ENCODE results near the gene NDUFV2. TPM values are rescaled to one million over a fixed set of nuclear protein-coding genes. Genes with fewer than 3 reads are reported as not detected.

The NDUFV2 gene
- polyA plus RNA-seq, 2 donors: 163 to 222 TPM

DNA sequence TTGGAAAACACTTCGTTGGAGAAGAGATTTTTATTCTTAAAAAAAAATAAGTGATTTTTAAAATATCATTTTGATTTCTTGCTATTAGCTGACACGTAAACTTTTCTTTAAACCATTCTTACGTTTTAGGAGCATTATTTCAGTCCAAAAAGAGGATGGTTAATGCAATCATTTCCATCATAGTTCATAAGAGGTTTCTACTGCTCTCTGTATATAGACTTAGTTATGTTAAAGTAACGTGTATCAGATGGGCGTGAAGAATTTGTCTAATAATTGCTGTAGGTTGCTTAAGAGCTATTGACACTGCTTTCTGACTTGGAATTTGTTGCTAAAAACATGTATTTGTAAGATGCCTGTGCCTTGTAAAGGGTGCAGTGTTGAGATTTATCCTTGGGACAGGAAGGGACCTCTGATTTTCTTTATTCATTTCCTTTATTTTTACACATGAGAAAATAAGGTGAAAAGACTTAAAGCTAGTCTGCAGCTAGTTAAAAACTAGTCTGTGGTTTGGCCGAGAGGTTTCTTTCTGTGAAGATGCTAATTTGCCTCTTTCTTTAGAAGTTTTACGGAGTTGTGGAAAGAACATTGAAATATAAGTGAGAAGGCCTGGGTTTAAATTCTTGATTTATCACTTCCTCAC lies 37.0 kb downstream of the NDUFV2 start:
- Histone ChIP-seq H3K27me3 (ENCODE audit: control insufficient read depth in 1 of 2, insufficient read depth in 2 of 2, low read length in 2 of 2) (no peaks in the 10 kb centered on the region), H3K9me3 (ENCODE audit: control insufficient read depth in 2 of 2, insufficient read depth in 1 of 2, low read depth in 1 of 2, low read length in 1 of 2) (no peaks in the 10 kb centered on the region), H3K4me3 (ENCODE audit: low read depth in 1 of 2, low read length in 2 of 2) (peak overlapping the region in 1 of 2 donors; percentile 80), H3K4me1 (ENCODE audit: control insufficient read depth in 2 of 2, insufficient read depth in 2 of 2, low read length in 1 of 2) (no peaks in the 10 kb centered on the region), H3K27ac (ENCODE audit: low read depth in 2 of 2, low read length in 1 of 2) (no peak overlapping the region), H3K36me3 (ENCODE audit: control insufficient read depth in 2 of 2, insufficient read depth in 2 of 2, low read length in 1 of 2) (no peaks in the 10 kb centered on the region)
- WGBS, 2 donors: 38 to 41% methylated on average over 7 of the region's 7 CpGs

DNA sequence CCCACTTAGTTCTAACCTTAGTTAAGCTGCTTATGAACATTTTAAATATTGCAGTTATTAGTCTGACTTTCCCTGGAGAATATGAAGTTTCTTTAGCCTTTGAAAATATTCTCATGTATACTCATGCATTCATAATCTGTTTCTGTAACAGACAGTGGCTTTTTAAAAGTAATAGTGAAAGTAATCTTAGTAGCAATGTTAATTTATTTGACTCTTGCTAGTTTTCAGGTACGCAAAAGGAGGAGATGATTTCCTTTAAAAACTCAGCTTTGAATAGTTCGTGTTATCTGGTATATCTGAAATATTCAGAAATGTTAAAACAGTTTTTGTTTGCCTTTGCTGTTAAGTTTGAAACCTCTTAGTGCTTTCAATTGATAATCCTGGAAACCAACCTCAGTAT lies 37.9 kb downstream of the NDUFV2 start:
- H3K9me3 ChIP-seq (ENCODE audit: control insufficient read depth in 2 of 2, insufficient read depth in 1 of 2, low read depth in 1 of 2, low read length in 1 of 2): no peaks in the 10 kb centered on the region
- WGBS, 2 donors: 28 to 32% methylated on average over 2 of the region's 2 CpGs
- no peaks in the 10 kb centered on the region for H3K27me3 ChIP-seq (ENCODE audit: control insufficient read depth in 1 of 2, insufficient read depth in 2 of 2, low read length in 2 of 2)
- H3K4me1 ChIP-seq (ENCODE audit: control insufficient read depth in 2 of 2, insufficient read depth in 2 of 2, low read length in 1 of 2): no peaks in the 10 kb centered on the region
- H3K36me3 ChIP-seq (ENCODE audit: control insufficient read depth in 2 of 2, insufficient read depth in 2 of 2, low read length in 1 of 2): no peaks in the 10 kb centered on the region
- H3K4me3 ChIP-seq (ENCODE audit: low read depth in 1 of 2, low read length in 2 of 2): peak overlapping the region in 1 of 2 donors; percentile 11
- no peak overlapping the region for H3K27ac ChIP-seq (ENCODE audit: low read depth in 2 of 2, low read length in 1 of 2)

DNA sequence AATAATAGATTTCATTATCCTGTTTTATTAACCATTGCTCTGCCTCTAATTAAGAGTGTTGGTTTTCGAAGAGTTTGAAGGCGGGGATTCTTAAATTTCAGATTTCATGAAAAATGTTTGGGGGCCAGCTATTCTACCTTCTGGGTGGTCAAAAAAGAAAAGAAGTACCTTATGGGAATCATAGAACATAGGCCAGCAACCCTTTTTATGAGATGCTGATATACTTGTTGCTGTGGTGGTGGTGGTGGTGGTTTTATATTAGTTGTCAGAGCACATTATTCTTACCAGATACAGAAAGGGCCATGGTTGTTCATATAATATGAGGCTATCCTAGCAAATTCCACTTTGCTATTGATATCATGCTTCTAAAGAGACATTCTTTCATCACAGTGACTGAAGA lies 38.5 kb downstream of the NDUFV2 start:
- Histone ChIP-seq H3K9me3 (ENCODE audit: control insufficient read depth in 2 of 2, insufficient read depth in 1 of 2, low read depth in 1 of 2, low read length in 1 of 2) (no peaks in the 10 kb centered on the region), H3K4me3 (ENCODE audit: low read depth in 1 of 2, low read length in 2 of 2) (no peak overlapping the region), H3K27me3 (ENCODE audit: control insufficient read depth in 1 of 2, insufficient read depth in 2 of 2, low read length in 2 of 2) (no peaks in the 10 kb centered on the region), H3K27ac (ENCODE audit: low read depth in 2 of 2, low read length in 1 of 2) (no peak overlapping the region), H3K4me1 (ENCODE audit: control insufficient read depth in 2 of 2, insufficient read depth in 2 of 2, low read length in 1 of 2) (no peaks in the 10 kb centered on the region), H3K36me3 (ENCODE audit: control insufficient read depth in 2 of 2, insufficient read depth in 2 of 2, low read length in 1 of 2) (no peaks in the 10 kb centered on the region)
- WGBS, 2 donors: 91 to 96% methylated on average over 2 of the region's 2 CpGs

DNA sequence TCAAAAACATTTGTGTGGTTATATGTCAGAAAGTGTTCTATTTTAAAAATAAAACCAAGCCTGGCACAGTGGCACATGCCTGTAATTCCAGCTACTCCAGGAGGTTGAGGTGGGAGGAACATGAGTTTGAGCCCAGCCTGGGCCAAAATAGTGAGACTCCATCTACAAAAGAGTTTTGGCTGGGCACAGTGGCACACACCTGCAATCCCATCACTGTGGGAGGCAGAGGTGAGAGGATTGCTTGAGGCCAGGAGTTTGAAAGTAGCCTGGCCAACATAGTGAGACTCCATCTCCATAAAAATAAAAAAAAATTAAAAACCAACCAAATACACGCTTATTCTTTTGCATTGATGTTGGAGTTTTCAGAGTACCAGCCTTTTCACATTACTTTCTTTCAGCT lies 43.7 kb downstream of the NDUFV2 start:
- Histone ChIP-seq H3K36me3 (ENCODE audit: control insufficient read depth in 2 of 2, insufficient read depth in 2 of 2, low read length in 1 of 2) (no peaks in the 10 kb centered on the region), H3K9me3 (ENCODE audit: control insufficient read depth in 2 of 2, insufficient read depth in 1 of 2, low read depth in 1 of 2, low read length in 1 of 2) (no peaks in the 10 kb centered on the region), H3K27ac (ENCODE audit: low read depth in 2 of 2, low read length in 1 of 2) (no peak overlapping the region), H3K27me3 (ENCODE audit: control insufficient read depth in 1 of 2, insufficient read depth in 2 of 2, low read length in 2 of 2) (no peaks in the 10 kb centered on the region), H3K4me1 (ENCODE audit: control insufficient read depth in 2 of 2, insufficient read depth in 2 of 2, low read length in 1 of 2) (no peaks in the 10 kb centered on the region), H3K4me3 (ENCODE audit: low read depth in 1 of 2, low read length in 2 of 2) (no peak overlapping the region)
- WGBS, 2 donors: 88 to 91% methylated on average over 1 of the region's 1 CpG

DNA sequence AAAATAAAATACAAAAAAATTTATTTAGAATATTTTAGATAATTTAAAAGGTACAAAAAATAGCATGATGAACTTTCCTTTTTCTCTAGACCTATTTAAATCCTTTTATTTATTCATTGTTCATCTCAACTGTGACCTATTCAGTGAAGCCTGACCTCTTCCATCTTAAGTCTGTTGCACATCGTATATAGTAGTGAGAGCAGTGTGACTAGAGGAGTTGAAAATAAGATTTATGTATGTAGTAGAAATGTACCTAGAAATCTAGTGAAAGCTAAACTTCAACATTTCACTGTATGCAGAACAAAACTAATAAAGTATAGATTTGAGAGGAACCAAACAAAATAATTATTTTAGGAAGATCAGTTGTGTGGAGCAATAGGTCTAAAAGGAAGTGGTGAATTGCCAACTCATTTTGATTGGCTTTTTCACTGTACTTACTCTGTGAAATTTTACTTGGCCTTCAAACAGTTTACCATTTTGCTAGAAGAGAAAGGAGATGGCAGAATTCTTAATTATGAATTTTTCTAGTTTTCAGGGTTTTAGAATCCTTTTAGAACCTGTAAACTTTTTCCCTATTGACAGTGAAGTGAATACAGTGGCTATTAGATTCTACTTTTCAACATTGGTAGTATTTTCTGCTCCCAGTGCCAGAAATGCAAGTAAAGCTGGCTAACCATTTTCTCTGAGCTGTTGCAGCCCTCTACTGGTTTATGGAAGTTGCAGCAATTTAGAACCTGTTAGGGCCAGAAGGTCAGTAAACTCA lies 45.1 kb downstream of the NDUFV2 start:
- no peak overlapping the region for H3K4me3 ChIP-seq (ENCODE audit: low read depth in 1 of 2, low read length in 2 of 2)
- no peaks in the 10 kb centered on the region for H3K9me3 ChIP-seq (ENCODE audit: control insufficient read depth in 2 of 2, insufficient read depth in 1 of 2, low read depth in 1 of 2, low read length in 1 of 2)
- no peaks in the 10 kb centered on the region for H3K27me3 ChIP-seq (ENCODE audit: control insufficient read depth in 1 of 2, insufficient read depth in 2 of 2, low read length in 2 of 2)
- no peaks in the 10 kb centered on the region for H3K36me3 ChIP-seq (ENCODE audit: control insufficient read depth in 2 of 2, insufficient read depth in 2 of 2, low read length in 1 of 2)
- H3K27ac ChIP-seq (ENCODE audit: low read depth in 2 of 2, low read length in 1 of 2): no peak overlapping the region
- WGBS, 2 donors: 13 to 16% methylated on average over 1 of the region's 1 CpG
- no peaks in the 10 kb centered on the region for H3K4me1 ChIP-seq (ENCODE audit: control insufficient read depth in 2 of 2, insufficient read depth in 2 of 2, low read length in 1 of 2)

DNA sequence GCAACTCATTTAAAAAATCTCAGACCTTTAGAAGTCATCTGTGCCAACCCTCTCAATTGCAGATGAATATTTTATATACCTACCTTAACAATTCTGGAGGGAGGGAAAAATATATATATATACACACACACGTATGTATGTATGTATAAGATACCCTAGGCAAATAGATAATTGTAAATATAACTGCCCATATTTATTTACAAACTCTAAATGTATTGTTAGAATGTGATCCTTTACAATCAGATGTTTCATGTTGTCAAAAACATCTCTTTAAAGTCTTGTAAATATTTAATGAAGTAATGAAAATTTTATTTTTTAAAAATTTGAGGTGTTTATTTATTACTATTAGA lies 45.7 kb downstream of the NDUFV2 start:
- Histone ChIP-seq H3K4me3 (ENCODE audit: low read depth in 1 of 2, low read length in 2 of 2) (no peak overlapping the region), H3K36me3 (ENCODE audit: control insufficient read depth in 2 of 2, insufficient read depth in 2 of 2, low read length in 1 of 2) (no peaks in the 10 kb centered on the region), H3K9me3 (ENCODE audit: control insufficient read depth in 2 of 2, insufficient read depth in 1 of 2, low read depth in 1 of 2, low read length in 1 of 2) (no peaks in the 10 kb centered on the region), H3K27me3 (ENCODE audit: control insufficient read depth in 1 of 2, insufficient read depth in 2 of 2, low read length in 2 of 2) (no peaks in the 10 kb centered on the region), H3K27ac (ENCODE audit: low read depth in 2 of 2, low read length in 1 of 2) (no peak overlapping the region), H3K4me1 (ENCODE audit: control insufficient read depth in 2 of 2, insufficient read depth in 2 of 2, low read length in 1 of 2) (no peaks in the 10 kb centered on the region)
- WGBS, 2 donors: 26 to 40% methylated on average over 1 of the region's 1 CpG

DNA sequence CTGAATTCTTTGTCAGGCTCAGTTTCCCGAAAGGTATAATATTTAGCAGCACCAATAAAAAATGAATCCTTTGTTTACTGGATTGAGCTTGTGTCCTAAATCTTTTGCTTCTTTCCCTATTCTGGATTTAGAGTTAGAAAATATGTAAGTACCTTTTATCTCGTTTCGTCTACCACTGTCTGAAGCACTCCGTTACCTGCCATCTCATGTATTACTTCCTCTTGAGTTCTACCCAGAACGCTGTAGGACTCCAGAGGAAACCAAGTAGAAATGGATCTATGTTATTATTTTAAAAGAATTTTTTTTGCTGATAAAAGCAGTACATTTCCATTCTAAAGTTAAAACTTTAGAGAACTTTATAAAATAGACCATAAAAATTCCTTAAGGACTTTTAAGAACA lies 47.6 kb downstream of the NDUFV2 start:
- H3K9me3 ChIP-seq (ENCODE audit: control insufficient read depth in 2 of 2, insufficient read depth in 1 of 2, low read depth in 1 of 2, low read length in 1 of 2): no peaks in the 10 kb centered on the region
- H3K4me3 ChIP-seq (ENCODE audit: low read depth in 1 of 2, low read length in 2 of 2): no peak overlapping the region
- no peak overlapping the region for H3K27ac ChIP-seq (ENCODE audit: low read depth in 2 of 2, low read length in 1 of 2)
- 73 to 74% methylated on average over 5 of the region's 5 CpGs for WGBS, 2 donors
- H3K27me3 ChIP-seq (ENCODE audit: control insufficient read depth in 1 of 2, insufficient read depth in 2 of 2, low read length in 2 of 2): no peaks in the 10 kb centered on the region
- peaks cover 0 to 3% of the 10 kb centered on the region in 2 donors for H3K4me1 ChIP-seq (ENCODE audit: control insufficient read depth in 2 of 2, insufficient read depth in 2 of 2, low read length in 1 of 2)
- peaks cover 0 to 3% of the 10 kb centered on the region in 2 donors for H3K36me3 ChIP-seq (ENCODE audit: control insufficient read depth in 2 of 2, insufficient read depth in 2 of 2, low read length in 1 of 2)

DNA sequence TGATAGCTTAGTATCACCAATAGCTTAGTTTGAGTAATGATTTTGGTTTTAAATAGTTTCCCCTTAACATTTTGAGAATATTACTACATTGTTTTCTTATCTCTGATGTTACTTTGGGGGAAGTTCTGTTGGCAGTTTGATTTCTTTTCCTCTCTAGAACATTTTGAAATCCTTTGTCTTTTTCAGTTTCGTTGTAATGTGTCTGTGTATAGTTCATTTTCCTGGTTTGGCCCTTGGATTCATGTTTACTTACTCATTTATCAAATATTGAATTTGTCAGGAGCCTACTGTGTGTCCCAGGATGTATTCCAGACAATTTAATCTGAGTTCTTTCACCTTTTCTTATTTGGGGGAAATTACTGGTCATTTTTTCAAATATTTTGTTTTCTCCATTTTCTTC lies 50.8 kb downstream of the NDUFV2 start:
- Histone ChIP-seq H3K4me1 (ENCODE audit: control insufficient read depth in 2 of 2, insufficient read depth in 2 of 2, low read length in 1 of 2) (peaks cover 0 to 3% of the 10 kb centered on the region in 2 donors), H3K4me3 (ENCODE audit: low read depth in 1 of 2, low read length in 2 of 2) (no peak overlapping the region), H3K36me3 (ENCODE audit: control insufficient read depth in 2 of 2, insufficient read depth in 2 of 2, low read length in 1 of 2) (peaks cover 0 to 3% of the 10 kb centered on the region in 2 donors), H3K27me3 (ENCODE audit: control insufficient read depth in 1 of 2, insufficient read depth in 2 of 2, low read length in 2 of 2) (no peaks in the 10 kb centered on the region), H3K27ac (ENCODE audit: low read depth in 2 of 2, low read length in 1 of 2) (no peak overlapping the region), H3K9me3 (ENCODE audit: control insufficient read depth in 2 of 2, insufficient read depth in 1 of 2, low read depth in 1 of 2, low read length in 1 of 2) (no peaks in the 10 kb centered on the region)
- WGBS, 2 donors: 46 to 48% methylated on average over 1 of the region's 1 CpG

DNA sequence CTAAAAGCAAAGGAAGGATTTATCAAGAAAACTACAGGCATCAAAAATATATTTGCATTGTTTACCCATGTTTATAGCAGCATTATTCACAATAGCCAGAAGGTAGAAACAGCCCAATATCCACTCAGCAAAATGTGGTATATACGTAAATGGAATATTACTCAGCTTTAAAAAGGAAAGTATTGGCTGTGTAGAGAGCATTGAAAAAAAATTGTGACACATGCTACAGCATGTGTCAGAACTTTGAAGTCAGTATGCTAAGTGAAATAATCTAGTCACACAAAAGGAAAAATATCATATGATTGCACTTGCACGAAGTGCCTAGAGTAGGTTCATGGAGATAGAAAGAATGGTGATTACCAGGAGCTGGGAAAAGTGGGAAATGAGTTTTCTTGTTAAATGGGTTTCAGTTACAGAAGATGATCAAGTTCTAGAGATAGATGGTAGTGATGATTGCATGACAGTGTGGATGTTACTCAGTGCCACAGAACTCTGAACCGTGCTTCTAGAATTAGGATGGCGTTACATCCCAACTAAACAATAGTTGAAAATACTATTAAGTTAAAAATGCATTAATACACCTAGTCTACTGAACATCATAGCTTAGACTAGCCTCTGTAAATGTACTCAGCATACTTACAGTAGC lies 54.2 kb downstream of the NDUFV2 start:
- peaks cover 0 to 3% of the 10 kb centered on the region in 2 donors for H3K36me3 ChIP-seq (ENCODE audit: control insufficient read depth in 2 of 2, insufficient read depth in 2 of 2, low read length in 1 of 2)
- no peaks in the 10 kb centered on the region for H3K27me3 ChIP-seq (ENCODE audit: control insufficient read depth in 1 of 2, insufficient read depth in 2 of 2, low read length in 2 of 2)
- peaks cover 0 to 3% of the 10 kb centered on the region in 2 donors for H3K4me1 ChIP-seq (ENCODE audit: control insufficient read depth in 2 of 2, insufficient read depth in 2 of 2, low read length in 1 of 2)
- no peak overlapping the region for H3K4me3 ChIP-seq (ENCODE audit: low read depth in 1 of 2, low read length in 2 of 2)
- H3K9me3 ChIP-seq (ENCODE audit: control insufficient read depth in 2 of 2, insufficient read depth in 1 of 2, low read depth in 1 of 2, low read length in 1 of 2): no peaks in the 10 kb centered on the region
- H3K27ac ChIP-seq (ENCODE audit: low read depth in 2 of 2, low read length in 1 of 2): no peak overlapping the region
- WGBS, 2 donors: 91 to 93% methylated on average over 4 of the region's 4 CpGs

Data from esophagus (tissue), 2 donors.